ENCODE measurements around the gene RBMS2.

DNA sequence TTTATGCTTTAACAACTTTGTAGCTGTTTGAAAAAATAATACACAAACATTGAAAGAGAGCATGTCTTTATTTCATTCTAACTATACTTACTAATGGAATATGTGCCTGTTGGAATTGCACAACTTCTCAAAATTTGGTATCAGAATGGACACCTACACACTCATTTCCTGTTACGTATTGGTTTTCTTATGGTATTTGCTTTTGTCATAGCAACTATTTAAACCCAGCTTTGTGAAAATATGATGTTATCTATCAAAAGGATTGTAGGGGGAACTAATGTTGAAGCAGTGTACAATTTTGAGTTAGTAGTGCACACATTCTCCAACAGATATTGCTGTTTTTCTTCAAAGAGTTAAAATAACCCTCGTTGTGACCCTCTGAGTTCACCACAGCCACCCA, 52.6 kb downstream of the RBMS2 start:
- TF ChIP-seq, protein P1, sequence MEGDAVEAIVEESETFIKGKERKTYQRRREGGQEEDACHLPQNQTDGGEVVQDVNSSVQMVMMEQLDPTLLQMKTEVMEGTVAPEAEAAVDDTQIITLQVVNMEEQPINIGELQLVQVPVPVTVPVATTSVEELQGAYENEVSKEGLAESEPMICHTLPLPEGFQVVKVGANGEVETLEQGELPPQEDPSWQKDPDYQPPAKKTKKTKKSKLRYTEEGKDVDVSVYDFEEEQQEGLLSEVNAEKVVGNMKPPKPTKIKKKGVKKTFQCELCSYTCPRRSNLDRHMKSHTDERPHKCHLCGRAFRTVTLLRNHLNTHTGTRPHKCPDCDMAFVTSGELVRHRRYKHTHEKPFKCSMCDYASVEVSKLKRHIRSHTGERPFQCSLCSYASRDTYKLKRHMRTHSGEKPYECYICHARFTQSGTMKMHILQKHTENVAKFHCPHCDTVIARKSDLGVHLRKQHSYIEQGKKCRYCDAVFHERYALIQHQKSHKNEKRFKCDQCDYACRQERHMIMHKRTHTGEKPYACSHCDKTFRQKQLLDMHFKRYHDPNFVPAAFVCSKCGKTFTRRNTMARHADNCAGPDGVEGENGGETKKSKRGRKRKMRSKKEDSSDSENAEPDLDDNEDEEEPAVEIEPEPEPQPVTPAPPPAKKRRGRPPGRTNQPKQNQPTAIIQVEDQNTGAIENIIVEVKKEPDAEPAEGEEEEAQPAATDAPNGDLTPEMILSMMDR (IDR thresholded peaks at IDR 0.05), result no peak
- no peak for TF ChIP-seq POLR2AphosphoS5 (IDR thresholded peaks at IDR 0.05; ENCODE audit: low read depth, low read length)
- no peak for TF ChIP-seq TCF7L2 (IDR thresholded peaks at IDR 0.05; ENCODE audit: low read depth, low read length)
- TF ChIP-seq, protein P2, sequence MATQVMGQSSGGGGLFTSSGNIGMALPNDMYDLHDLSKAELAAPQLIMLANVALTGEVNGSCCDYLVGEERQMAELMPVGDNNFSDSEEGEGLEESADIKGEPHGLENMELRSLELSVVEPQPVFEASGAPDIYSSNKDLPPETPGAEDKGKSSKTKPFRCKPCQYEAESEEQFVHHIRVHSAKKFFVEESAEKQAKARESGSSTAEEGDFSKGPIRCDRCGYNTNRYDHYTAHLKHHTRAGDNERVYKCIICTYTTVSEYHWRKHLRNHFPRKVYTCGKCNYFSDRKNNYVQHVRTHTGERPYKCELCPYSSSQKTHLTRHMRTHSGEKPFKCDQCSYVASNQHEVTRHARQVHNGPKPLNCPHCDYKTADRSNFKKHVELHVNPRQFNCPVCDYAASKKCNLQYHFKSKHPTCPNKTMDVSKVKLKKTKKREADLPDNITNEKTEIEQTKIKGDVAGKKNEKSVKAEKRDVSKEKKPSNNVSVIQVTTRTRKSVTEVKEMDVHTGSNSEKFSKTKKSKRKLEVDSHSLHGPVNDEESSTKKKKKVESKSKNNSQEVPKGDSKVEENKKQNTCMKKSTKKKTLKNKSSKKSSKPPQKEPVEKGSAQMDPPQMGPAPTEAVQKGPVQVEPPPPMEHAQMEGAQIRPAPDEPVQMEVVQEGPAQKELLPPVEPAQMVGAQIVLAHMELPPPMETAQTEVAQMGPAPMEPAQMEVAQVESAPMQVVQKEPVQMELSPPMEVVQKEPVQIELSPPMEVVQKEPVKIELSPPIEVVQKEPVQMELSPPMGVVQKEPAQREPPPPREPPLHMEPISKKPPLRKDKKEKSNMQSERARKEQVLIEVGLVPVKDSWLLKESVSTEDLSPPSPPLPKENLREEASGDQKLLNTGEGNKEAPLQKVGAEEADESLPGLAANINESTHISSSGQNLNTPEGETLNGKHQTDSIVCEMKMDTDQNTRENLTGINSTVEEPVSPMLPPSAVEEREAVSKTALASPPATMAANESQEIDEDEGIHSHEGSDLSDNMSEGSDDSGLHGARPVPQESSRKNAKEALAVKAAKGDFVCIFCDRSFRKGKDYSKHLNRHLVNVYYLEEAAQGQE (IDR thresholded peaks at IDR 0.05; ENCODE audit: insufficient read depth in 1 of 2, low read depth in 2 of 2, low read length in 1 of 2), result no peak
- no peak for TF ChIP-seq SIN3A (IDR thresholded peaks at IDR 0.05; ENCODE audit: borderline replicate concordance, insufficient read depth, low read depth, low read length)

Data from Panc1 (cell line).